ENCODE data around the gene GOLPH3L. TPM values are rescaled to one million over a fixed set of nuclear protein-coding genes. Genes with fewer than 3 reads are reported as not detected.
"Not testable (repeated sequence)": the region's sequence is repeated elsewhere in the genome, so short reads cannot be mapped to it uniquely, and the experiment has no call there.

Gene GOLPH3L
- total and polyA plus RNA-seq, 2 experiments from 2014 or later, result 23.5 to 29.6 TPM

GRCh38 chr1:150606463-150607142 is 90.4 kb downstream of the GOLPH3L start:
- Mint-ChIP-seq H3K36me3 (ENCODE audit: low read depth) (peaks cover 11% of the 10 kb centered on the region; the same call in 2 of the 3 replicates), H3K27me3 (ENCODE audit: insufficient read depth, low read depth, poor library complexity) (peaks cover 3% of the 10 kb centered on the region), H3K27ac (peak overlapping the region; percentile 92), H3K9me3 (no peaks in the 10 kb centered on the region), H3K4me1 (peaks cover 22% of the 10 kb centered on the region), H3K4me3 (no peak overlapping the region)
- Histone ChIP-seq H3K27ac (ENCODE audit: low read depth) (peak overlapping the region; percentile 80), H4K20me1 (replicated peaks; ENCODE audit: insufficient read depth) (no peaks in the 10 kb centered on the region), H2AFZ (no peak overlapping the region), H3K4me3 (no peak overlapping the region), H3K4me2 (no peak overlapping the region), H3K27me3 (ENCODE audit: insufficient read depth) (no peaks in the 10 kb centered on the region), H3F3A (replicated peaks; ENCODE audit: low read depth) (peaks cover 8% of the 10 kb centered on the region), H3K36me3 (ENCODE audit: insufficient read depth) (no peaks in the 10 kb centered on the region), H3K4me1 (ENCODE audit: insufficient read depth) (peaks cover 16% of the 10 kb centered on the region), H3K79me2 (replicated peaks; ENCODE audit: insufficient read depth) (no peaks in the 10 kb centered on the region; the same call in none of the 2 replicates), H3K9me2 (ENCODE audit: insufficient read depth) (peaks cover 4% of the 10 kb centered on the region; the same call in 1 of the 2 replicates)
- ATAC-seq (no peak), DNase-seq (ENCODE audit: low spot score) (no peak)
- TF ChIP-seq JUNB (IDR thresholded peaks at IDR 0.05; ENCODE audit: unreplicated experiment) (no peak), STAT1 (IDR thresholded peaks at IDR 0.05; ENCODE audit: unreplicated experiment) (no peak), ZNF462 (CRISPR knock-in tag; IDR thresholded peaks at IDR 0.05) (no peak), ZNF114 (CRISPR knock-in tag; IDR thresholded peaks at IDR 0.05) (no peak), CREB1 (CRISPR knock-in tag; IDR thresholded peaks at IDR 0.05; ENCODE audit: low read depth) (no peak), NANOG (IDR thresholded peaks at IDR 0.05; ENCODE audit: borderline replicate concordance) (no peak), POLR2AphosphoS5 (IDR thresholded peaks at IDR 0.05; ENCODE audit: low read depth) (no peak), CTCF (conservative IDR thresholded peaks at IDR 0.05; ENCODE audit: low read depth in 2 of 2) (no peak), REST (IDR thresholded peaks at IDR 0.05; ENCODE audit: unreplicated experiment) (no peak)

- H2AFZ ChIP-seq; H3K36me3 Mint-ChIP-seq (ENCODE audit: low read depth); H4K20me1 ChIP-seq (replicated peaks; ENCODE audit: insufficient read depth); H3K27me3 Mint-ChIP-seq (ENCODE audit: insufficient read depth, low read depth, poor library complexity); ATAC-seq; H3K27me3 ChIP-seq (ENCODE audit: insufficient read depth); DNase-seq (ENCODE audit: low spot score); H3F3A ChIP-seq (replicated peaks; ENCODE audit: low read depth); H3K79me2 ChIP-seq (replicated peaks; ENCODE audit: insufficient read depth); H3K9me2 ChIP-seq (ENCODE audit: insufficient read depth); H3K9me3 Mint-ChIP-seq; H3K4me3 Mint-ChIP-seq; H3K4me2 ChIP-seq; H3K36me3 ChIP-seq (ENCODE audit: insufficient read depth); H3K4me3 ChIP-seq: not testable (repeated sequence)
- peak overlapping the region; percentile 84 for H3K27ac ChIP-seq (ENCODE audit: low read depth)
- peaks cover 16% of the 10 kb centered on the region for H3K4me1 ChIP-seq (ENCODE audit: insufficient read depth)
- Mint-ChIP-seq H3K27ac (peak overlapping the region; percentile 98; the same call in 1 of the 2 replicates), H3K4me1 (peaks cover 20% of the 10 kb centered on the region)
Measured at GRCh38 chr1:150605451-150605731, 91.6 kb downstream of the GOLPH3L start.

Data from GM23338 (cell line).